Gastroesophageal sphincter (tissue), 3 donors: ENCODE data around the gene GIGYF1.

ENCODE experiments used
- EP300 ChIP-seq: sonication (generic); formaldehyde crosslinking; IDR thresholded peaks from one replicate; pipeline ENCODE4 v1.6.1; 2017; ENCODE audit warnings: antibody characterized with exemption, mild to moderate bottlenecking
- TF ChIP-seq, protein P1 (sequence below), 4 experiments: fragments of 200-600 bp in 2 of 4; fragments of 450-650 bp in 2 of 4; sonication (generic) in 1 of 4; IDR thresholded peaks; one replicate each; pipeline ENCODE4 v1.5.1; 2017 to 2019; ENCODE audit warnings: antibody characterized with exemption in 4 of 4, mild to moderate bottlenecking in 2 of 4, moderate library complexity in 2 of 4

DNA sequence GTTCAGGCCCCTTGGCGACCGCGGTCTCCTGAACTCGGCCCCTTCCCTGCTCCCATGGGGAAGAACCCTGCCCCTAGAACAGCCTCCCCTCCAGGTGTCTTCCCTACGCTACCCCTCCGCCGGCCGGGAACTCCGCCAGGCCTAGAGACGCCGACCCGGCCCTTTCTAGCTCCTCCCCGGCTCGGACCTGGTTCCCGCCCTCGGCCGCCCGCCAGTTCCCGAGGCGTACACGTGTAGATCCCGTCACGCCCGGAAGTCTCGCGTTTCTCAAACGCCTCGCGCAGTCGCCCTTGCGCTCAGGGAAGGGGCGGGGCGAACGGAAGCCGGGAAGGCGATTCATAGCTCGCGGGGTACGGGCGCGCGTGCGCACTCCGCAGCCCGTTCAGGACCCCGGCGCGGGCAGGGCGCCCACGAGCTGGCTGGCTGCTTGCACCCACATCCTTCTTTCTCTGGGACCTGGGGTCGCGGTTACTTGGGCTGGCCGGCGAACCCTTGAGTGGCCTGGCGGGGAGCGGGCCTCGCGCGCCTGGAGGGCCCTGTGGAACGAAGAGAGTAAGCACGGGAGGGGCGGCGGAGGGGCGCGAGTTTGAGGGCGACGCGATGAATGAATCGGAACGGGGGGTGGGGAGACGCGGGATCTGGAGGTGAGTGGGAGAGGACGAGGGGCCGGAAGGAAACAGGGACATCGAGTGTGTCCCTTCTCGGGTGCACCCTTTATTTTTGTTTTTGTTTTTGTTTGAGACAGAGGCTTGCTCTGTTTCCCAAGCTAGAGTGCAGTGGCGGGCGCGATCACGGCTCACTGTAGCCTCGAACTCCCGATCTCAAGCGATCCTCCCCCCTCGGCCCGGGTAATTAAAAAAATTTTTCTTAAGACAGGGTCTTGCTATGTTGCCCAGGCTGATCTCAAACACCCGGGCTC, 12.0 kb upstream of the GIGYF1 start, which contains the start of gene POP7:
- TF ChIP-seq, protein P1, sequence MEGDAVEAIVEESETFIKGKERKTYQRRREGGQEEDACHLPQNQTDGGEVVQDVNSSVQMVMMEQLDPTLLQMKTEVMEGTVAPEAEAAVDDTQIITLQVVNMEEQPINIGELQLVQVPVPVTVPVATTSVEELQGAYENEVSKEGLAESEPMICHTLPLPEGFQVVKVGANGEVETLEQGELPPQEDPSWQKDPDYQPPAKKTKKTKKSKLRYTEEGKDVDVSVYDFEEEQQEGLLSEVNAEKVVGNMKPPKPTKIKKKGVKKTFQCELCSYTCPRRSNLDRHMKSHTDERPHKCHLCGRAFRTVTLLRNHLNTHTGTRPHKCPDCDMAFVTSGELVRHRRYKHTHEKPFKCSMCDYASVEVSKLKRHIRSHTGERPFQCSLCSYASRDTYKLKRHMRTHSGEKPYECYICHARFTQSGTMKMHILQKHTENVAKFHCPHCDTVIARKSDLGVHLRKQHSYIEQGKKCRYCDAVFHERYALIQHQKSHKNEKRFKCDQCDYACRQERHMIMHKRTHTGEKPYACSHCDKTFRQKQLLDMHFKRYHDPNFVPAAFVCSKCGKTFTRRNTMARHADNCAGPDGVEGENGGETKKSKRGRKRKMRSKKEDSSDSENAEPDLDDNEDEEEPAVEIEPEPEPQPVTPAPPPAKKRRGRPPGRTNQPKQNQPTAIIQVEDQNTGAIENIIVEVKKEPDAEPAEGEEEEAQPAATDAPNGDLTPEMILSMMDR (IDR thresholded peaks at IDR 0.05): no peak
- TF ChIP-seq EP300: no peak
